ENCODE measurements around the gene CPM. TPM values are rescaled to one million over a fixed set of nuclear protein-coding genes. Genes with fewer than 3 reads are reported as not detected.

The CPM gene
- total RNA-seq, 1 donor: 17.1 TPM

GRCh38 chr12:68890701-68891113 is 42.3 kb downstream of the CPM start:
- TF ChIP-seq CTCF (IDR thresholded peaks at IDR 0.05; ENCODE audit: insufficient read depth, low read length): no peak
- H3K4me3 ChIP-seq (ENCODE audit: low read depth, low read length): no peak overlapping the region
- no peak for DNase-seq (ENCODE audit: low read depth)

GRCh38 chr12:68888243-68888642 is 44.7 kb downstream of the CPM start:
- TF ChIP-seq CTCF (IDR thresholded peaks at IDR 0.05; ENCODE audit: insufficient read depth, low read length): no peak
- H3K4me3 ChIP-seq (ENCODE audit: low read depth, low read length): no peak overlapping the region
- no peak for DNase-seq (ENCODE audit: low read depth)

- no peak for DNase-seq (ENCODE audit: low read depth)
- TF ChIP-seq CTCF (IDR thresholded peaks at IDR 0.05; ENCODE audit: insufficient read depth, low read length): no peak
- H3K4me3 ChIP-seq (ENCODE audit: low read depth, low read length): no peak overlapping the region
These were observed 45.3 kb downstream of the CPM start for GRCh38 chr12:68887641-68888040.

DNA sequence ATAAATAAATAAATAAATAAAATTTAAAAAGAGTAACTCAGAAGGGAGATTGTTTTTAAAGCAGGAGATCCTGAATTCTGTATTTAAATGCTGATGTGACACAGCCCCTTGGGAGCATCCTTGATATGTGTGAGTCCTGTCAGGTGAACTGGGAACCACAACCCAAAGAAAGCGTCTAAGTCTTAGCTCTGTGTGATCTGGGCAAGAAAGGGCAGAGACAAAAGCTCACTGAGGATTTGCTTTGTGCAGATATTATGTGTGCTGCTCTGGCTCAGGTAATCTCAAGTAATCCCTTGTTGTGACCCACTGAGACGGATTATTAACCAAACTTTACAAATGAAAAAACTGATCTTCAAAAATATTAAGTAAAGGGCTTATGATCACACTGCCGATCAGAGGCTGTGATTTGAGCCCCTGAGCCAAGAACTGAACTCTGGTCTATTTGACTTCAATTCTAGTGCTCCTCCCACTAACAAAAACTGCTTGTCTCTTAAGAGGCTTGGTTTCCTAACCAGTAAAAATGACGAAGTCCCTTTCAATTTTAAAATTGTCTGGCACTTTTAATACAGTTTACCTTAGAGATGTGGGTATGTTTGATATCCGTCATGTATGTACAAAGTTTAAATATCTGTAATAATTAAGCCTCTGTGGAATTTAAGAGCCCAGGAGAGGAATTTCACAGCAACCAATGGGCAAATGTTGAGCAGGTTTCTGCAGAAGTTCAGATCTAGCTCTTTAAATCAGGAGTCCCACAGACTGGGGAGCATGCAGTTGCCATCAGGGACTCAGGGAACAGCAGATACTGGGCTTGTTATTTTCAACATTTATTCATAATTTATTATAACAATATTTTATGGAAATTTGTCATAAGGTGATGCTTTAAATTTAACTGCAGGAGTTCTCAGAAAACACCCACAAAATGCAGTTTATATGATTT is 46.1 kb downstream of the CPM start:
- H3K4me3 ChIP-seq (ENCODE audit: low read depth, low read length): no peak overlapping the region
- TF ChIP-seq CTCF (IDR thresholded peaks at IDR 0.05; ENCODE audit: insufficient read depth, low read length): no peak
- no peak for DNase-seq (ENCODE audit: low read depth)

DNA sequence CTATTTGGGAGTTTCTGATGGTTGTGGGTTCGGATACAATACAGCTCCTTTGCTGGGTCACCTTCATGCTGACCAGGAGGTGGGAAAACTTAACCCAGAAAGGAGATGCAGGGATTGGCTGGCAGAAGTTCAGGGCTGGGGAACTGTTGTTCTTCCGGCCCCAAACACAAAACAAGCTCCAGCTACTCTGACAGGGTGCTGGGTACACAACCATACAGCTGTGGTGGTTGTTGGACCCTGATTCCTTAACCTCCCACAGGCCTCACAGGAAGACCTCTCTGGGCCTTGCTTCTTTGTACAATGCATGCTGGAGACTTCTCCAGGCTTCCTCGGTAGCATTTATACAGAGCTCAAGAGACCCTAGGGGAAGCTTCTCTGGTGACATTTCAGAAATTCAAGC is 47.6 kb downstream of the CPM start:
- no peak for TF ChIP-seq CTCF (IDR thresholded peaks at IDR 0.05; ENCODE audit: insufficient read depth, low read length)
- no peak overlapping the region for H3K4me3 ChIP-seq (ENCODE audit: low read depth, low read length)
- no peak for DNase-seq (ENCODE audit: low read depth)

DNA sequence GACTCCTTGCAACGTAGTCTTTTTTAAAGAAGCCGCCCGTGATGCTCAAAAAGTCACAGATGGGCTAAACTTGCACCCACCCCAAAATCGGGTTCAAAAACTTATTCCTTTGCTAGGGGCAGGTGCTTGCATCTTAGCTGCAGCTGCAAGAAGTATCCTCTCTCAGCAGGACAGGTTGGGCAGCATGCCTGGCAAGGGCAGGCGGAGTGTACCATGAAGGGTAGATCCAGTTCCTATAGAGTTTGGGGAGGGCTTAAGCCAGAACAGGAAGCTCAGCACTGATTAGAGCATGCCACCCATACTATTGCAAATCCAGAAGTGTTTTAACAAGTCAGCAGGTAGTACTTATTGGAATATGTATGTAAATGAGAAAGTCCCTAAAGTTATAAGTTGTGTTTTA is 48.7 kb downstream of the CPM start:
- no peak overlapping the region for H3K4me3 ChIP-seq (ENCODE audit: low read depth, low read length)
- TF ChIP-seq CTCF (IDR thresholded peaks at IDR 0.05; ENCODE audit: insufficient read depth, low read length): no peak
- DNase-seq (ENCODE audit: low read depth): no peak
